Measurements from ENCODE around the gene ARL15.
"Not testable (repeated sequence)": the region's sequence is repeated elsewhere in the genome, so short reads cannot be mapped to it uniquely, and the experiment has no call there.

Gene ARL15

GRCh38 chr5:53878015-53878414, 432.4 kb downstream of the ARL15 start:
- no peak for DNase-seq

DNA sequence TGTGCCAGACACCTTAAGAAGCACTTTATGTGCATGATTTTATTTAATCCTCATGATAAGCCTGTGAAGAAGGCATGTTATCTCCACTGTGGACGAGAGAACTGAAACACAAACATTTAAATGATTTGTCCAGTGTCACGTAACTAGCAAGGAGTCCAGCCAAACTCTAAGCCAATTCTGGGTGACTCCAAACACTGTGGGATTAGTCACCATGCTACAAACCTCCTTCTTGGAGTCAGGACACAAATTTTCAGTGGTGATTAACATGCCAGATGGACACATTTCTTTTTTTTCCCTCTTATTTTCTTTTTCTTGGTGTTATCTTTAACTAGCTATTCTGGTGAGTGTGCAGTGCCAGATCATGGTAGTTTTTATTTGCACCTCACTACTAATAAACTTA, 433.1 kb downstream of the ARL15 start:
- DNase-seq = no peak

- no peak for DNase-seq
These were observed 436.0 kb downstream of the ARL15 start for GRCh38 chr5:53874409-53874808.

GRCh38 chr5:53873235-53873634, 437.1 kb downstream of the ARL15 start:
- no peak for DNase-seq

DNA sequence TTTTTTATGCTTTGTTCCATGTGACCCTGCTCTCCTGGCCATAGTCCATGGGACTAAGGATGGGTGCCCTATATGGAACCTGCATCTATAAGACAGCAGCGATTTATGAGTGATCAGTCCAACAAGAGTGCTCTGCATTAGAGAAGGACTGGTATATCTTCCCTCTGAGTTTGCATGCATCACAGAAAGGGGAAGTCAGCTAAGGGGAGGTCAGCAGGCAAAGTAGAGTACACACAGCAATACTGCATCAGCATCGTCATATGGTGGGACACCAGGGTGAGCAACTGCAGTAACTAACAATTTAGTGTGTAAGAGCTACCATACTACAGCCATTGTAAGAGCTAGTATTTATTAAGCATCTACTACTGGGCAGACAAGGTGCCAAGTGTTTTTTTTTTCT, 438.6 kb downstream of the ARL15 start:
- no peak for DNase-seq

GRCh38 chr5:53871050-53871449, 439.3 kb downstream of the ARL15 start:
- DNase-seq = no peak

- DNase-seq = no peak
These were observed 451.5 kb downstream of the ARL15 start for GRCh38 chr5:53858700-53859456.

DNA sequence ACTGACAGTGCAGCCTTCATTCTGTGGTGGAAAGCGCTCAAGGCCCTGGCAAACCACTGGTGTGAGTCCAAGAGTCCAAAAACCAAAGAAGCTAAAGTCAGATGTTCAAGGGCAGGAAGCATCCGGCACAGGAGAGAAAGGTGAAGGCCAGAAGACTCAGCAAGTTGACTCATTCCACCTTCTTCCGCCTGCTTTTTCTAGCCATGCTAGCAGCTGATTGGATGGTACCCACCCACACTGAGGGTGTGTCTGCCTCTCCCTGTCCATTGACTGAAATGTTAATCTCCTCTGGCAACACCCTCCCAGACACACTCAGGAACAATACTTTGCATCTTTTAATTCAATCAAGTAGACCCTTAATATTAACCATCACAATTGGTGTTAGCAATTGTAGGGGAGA, 453.9 kb downstream of the ARL15 start:
- DNase-seq = no peak

GRCh38 chr5:53836851-53837430, 473.4 kb downstream of the ARL15 start:
- DNase-seq = not testable (repeated sequence)

GRCh38 chr5:53834500-53834899, 475.9 kb downstream of the ARL15 start:
- no peak for DNase-seq
